H9 (cell line): ENCODE results near the gene CAMTA1. TPM values are rescaled to one million over a fixed set of nuclear protein-coding genes. Genes with fewer than 3 reads are reported as not detected.

Source experiments
- DNase-seq: peaks from one replicate; pipeline ENCODE4 v3.0.0-alpha.2; 2017
- H2AFZ ChIP-seq: one replicate; pipeline ENCODE4 v1.6.1; 2013; ENCODE audit warnings: mild to moderate bottlenecking, low read length, control low read depth, moderate library complexity
- H2AK5ac ChIP-seq: 2 replicates; pipeline ENCODE4 v1.6.1; 2013; ENCODE audit warnings: low read length, control low read depth, mixed read lengths; ENCODE audit not compliant: insufficient read length
- H2BK120ac ChIP-seq: one replicate; pipeline ENCODE4 v1.6.1; 2013; ENCODE audit warnings: low read depth, mild to moderate bottlenecking, low read length, control low read depth, inconsistent platforms; ENCODE audit not compliant: poor library complexity, severe bottlenecking
- H2BK12ac ChIP-seq: 2 replicates; pipeline ENCODE4 v1.6.1; 2013; ENCODE audit warnings: low read length, control low read depth, mixed read lengths, low read depth; ENCODE audit not compliant: insufficient read length
- H2BK15ac ChIP-seq: 2 replicates; pipeline ENCODE4 v1.6.1; 2013; ENCODE audit warnings: low read depth, low read length, control low read depth
- H2BK20ac ChIP-seq: one replicate; pipeline ENCODE4 v1.6.1; 2013; ENCODE audit warnings: low read depth, mild to moderate bottlenecking, low read length, control low read depth, inconsistent platforms; ENCODE audit not compliant: poor library complexity, severe bottlenecking
- H2BK5ac ChIP-seq: 2 replicates; pipeline ENCODE4 v1.6.1; 2013; ENCODE audit warnings: low read length, control low read depth, mixed read lengths; ENCODE audit not compliant: insufficient read length
- H3K14ac ChIP-seq: 2 replicates; pipeline ENCODE4 v1.6.1; 2013; ENCODE audit warnings: low read length, control low read depth; ENCODE audit not compliant: insufficient read depth
- H3K18ac ChIP-seq: 2 replicates; pipeline ENCODE4 v1.6.1; 2013; ENCODE audit warnings: low read depth, mild to moderate bottlenecking, mixed read lengths, low read length, control low read depth; ENCODE audit not compliant: insufficient read length
- H3K23ac ChIP-seq: 2 replicates; pipeline ENCODE4 v1.6.1; 2013; ENCODE audit warnings: low read length, control low read depth, mixed read lengths, low read depth; ENCODE audit not compliant: insufficient read length
- H3K23me2 ChIP-seq: 2 replicates; pipeline ENCODE4 v1.6.1; 2013; ENCODE audit warnings: low read depth, mild to moderate bottlenecking, mixed read lengths, low read length, control low read depth; ENCODE audit not compliant: insufficient read length, poor library complexity, severe bottlenecking
- H3K27ac ChIP-seq: 2 replicates; pipeline ENCODE4 v1.5.1; 2013; ENCODE audit warnings: low read length, control low read depth, mixed read lengths, low read depth; ENCODE audit not compliant: insufficient read length
- H3K27me3 ChIP-seq: 2 replicates; pipeline ENCODE4 v1.6.1; 2013; ENCODE audit warnings: low read length, control low read depth, inconsistent platforms; ENCODE audit not compliant: insufficient read depth
- H3K4ac ChIP-seq: 2 replicates; pipeline ENCODE4 v1.6.1; 2013; ENCODE audit warnings: low read depth, mild to moderate bottlenecking, control low read depth, inconsistent platforms, low read length, moderate library complexity
- H3K4me1 ChIP-seq: 2 replicates; pipeline ENCODE4 v1.6.1; 2013; ENCODE audit warnings: low read length, control low read depth, inconsistent platforms; ENCODE audit not compliant: insufficient read depth
- H3K4me2 ChIP-seq: 2 replicates; pipeline ENCODE4 v1.6.1; 2013; ENCODE audit warnings: low read length, control low read depth, mixed read lengths; ENCODE audit not compliant: insufficient read length, insufficient read depth
- H3K56ac ChIP-seq: 2 replicates; pipeline ENCODE4 v1.6.1; 2013; ENCODE audit warnings: low read depth, mild to moderate bottlenecking, mixed read lengths, low read length, control low read depth; ENCODE audit not compliant: insufficient read length
- H3K79me1 ChIP-seq: 2 replicates; pipeline ENCODE4 v1.6.1; 2013; ENCODE audit warnings: low read depth, mild to moderate bottlenecking, moderate library complexity, low read length, control low read depth, inconsistent platforms; ENCODE audit not compliant: insufficient read depth, poor library complexity, severe bottlenecking
- H3K79me2 ChIP-seq: 2 replicates; pipeline ENCODE4 v1.6.1; 2013; ENCODE audit warnings: low read length, control low read depth, inconsistent platforms; ENCODE audit not compliant: insufficient read depth
- H3K9ac ChIP-seq: 2 replicates; pipeline ENCODE4 v1.6.1; 2013; ENCODE audit warnings: low read length, control low read depth, mixed read lengths; ENCODE audit not compliant: insufficient read length; ENCODE audit errors: extremely low read depth
- H3K9me3 ChIP-seq: one replicate; pipeline ENCODE4 v1.6.1; 2013; ENCODE audit warnings: low read depth, low read length, inconsistent platforms; ENCODE audit not compliant: control insufficient read depth
- H3T11ph ChIP-seq: one replicate; pipeline ENCODE4 v1.6.1; 2013; ENCODE audit warnings: mild to moderate bottlenecking, low read length, control low read depth, inconsistent platforms
- H4K20me1 ChIP-seq: one replicate; pipeline ENCODE4 v1.6.1; 2013; ENCODE audit not compliant: control insufficient read depth, insufficient read length, insufficient read depth
- H4K5ac ChIP-seq: 2 replicates; pipeline ENCODE4 v1.6.1; 2013; ENCODE audit warnings: low read depth, mild to moderate bottlenecking, mixed read lengths, low read length, control low read depth; ENCODE audit not compliant: insufficient read length
- H4K8ac ChIP-seq: replicated peaks from 2 replicates; pipeline ENCODE4 v1.6.1; 2013; ENCODE audit warnings: low read length, control low read depth, mixed read lengths, low read depth; ENCODE audit not compliant: insufficient read length
- H4K91ac ChIP-seq: 2 replicates; pipeline ENCODE4 v1.6.1; 2013; ENCODE audit warnings: low read depth, mild to moderate bottlenecking, moderate library complexity, mixed read lengths, low read length, control low read depth; ENCODE audit not compliant: insufficient read length
- H3K27ac Mint-ChIP-seq, 3 experiments: 2 replicates in 2 of 3; 3 replicates in 1 of 3; pipeline ENCODE4 v1.8.0; 2020 to 2021; ENCODE audit warnings: mixed read lengths in 3 of 3, mild to moderate bottlenecking in 1 of 3, moderate library complexity in 1 of 3
- H3K27me3 Mint-ChIP-seq: 2 replicates; pipeline ENCODE4 v1.8.0; 2021; ENCODE audit warnings: low read depth, mild to moderate bottlenecking, moderate library complexity, mixed read lengths
- H3K36me3 Mint-ChIP-seq, 3 experiments: 2 replicates in 2 of 3; 3 replicates in 1 of 3; pipeline ENCODE4 v1.8.0; 2020 to 2021; ENCODE audit warnings: low read depth in 3 of 3, mixed read lengths in 3 of 3; ENCODE audit not compliant: insufficient read depth in 1 of 3
- H3K4me1 Mint-ChIP-seq, 2 experiments: 2 replicates each; pipeline ENCODE4 v1.8.0; 2020; ENCODE audit warnings: mixed read lengths in 2 of 2
- H3K4me3 Mint-ChIP-seq, 2 experiments: 2 replicates in 1 of 2; 3 replicates in 1 of 2; pipeline ENCODE4 v1.8.0; 2020 to 2021; ENCODE audit warnings: mild to moderate bottlenecking in 2 of 2, mixed read lengths in 2 of 2, moderate library complexity in 1 of 2
- H3K9me3 Mint-ChIP-seq, 2 experiments: 2 replicates in 1 of 2; 3 replicates in 1 of 2; pipeline ENCODE4 v1.8.0; 2020; ENCODE audit warnings: mild to moderate bottlenecking in 2 of 2, mixed read lengths in 2 of 2, moderate library complexity in 1 of 2
- CTCF ChIP-seq: fragments of 200-600 bp; sonication (generic); conservative IDR thresholded peaks from 3 replicates; pipeline ENCODE4 v1.8.0; 2021; ENCODE audit warnings: antibody characterized with exemption, mild to moderate bottlenecking
- WGBS: extraction: QIAGEN DNeasy Blood & Tissue Kit; methylation state at CpG from one replicate; pipeline ENCODE4 v1.1.7; 2013; ENCODE audit warnings: missing lambda C conversion rate, low lambda C conversion rate, mixed read lengths; ENCODE audit not compliant: insufficient read length; ENCODE audit errors: extremely low coverage; 5-methylcytosine and 5-hydroxymethylcytosine counted together
- total RNA-seq: library from RNA; stranded (reverse); gene quantifications from 2 replicates; pipeline ENCODE4 v1.2.1, GENCODE V29; 2021

Gene CAMTA1
- total RNA-seq, 1 experiment from 2014 or later, result 115 TPM

GRCh38 chr1:6924891-6925290 is 139.6 kb downstream of the CAMTA1 start:
- no peaks in the 10 kb centered on the region for H3K27me3 ChIP-seq
- H3K27ac Mint-ChIP-seq, result no peak overlapping the region
- no peaks in the 10 kb centered on the region for H3K79me2 ChIP-seq

More at GRCh38 chr1:6924891-6925290, 139.6 kb downstream of the CAMTA1 start:
- Histone ChIP-seq H2BK20ac (no peak overlapping the region), H2BK5ac (no peak overlapping the region), H3K14ac (no peak overlapping the region), H3K4ac (no peak overlapping the region), H2BK12ac (no peak overlapping the region), H2BK120ac (no peak overlapping the region), H3K18ac (no peak overlapping the region), H4K8ac (no peak overlapping the region), H3K23me2 (no peaks in the 10 kb centered on the region), H3K9me3 (no peaks in the 10 kb centered on the region), H4K5ac (no peak overlapping the region), H3K27ac (no peak overlapping the region), H4K91ac (no peak overlapping the region), H2AFZ (no peak overlapping the region), H3K23ac (no peak overlapping the region), H2BK15ac (no peak overlapping the region), H3K4me2 (no peak overlapping the region), H3K56ac (no peak overlapping the region), H3K9ac (no peak overlapping the region), H3T11ph (no peak overlapping the region), H2AK5ac (no peak overlapping the region), H4K20me1 (no peaks in the 10 kb centered on the region), H3K4me1 (no peaks in the 10 kb centered on the region), H3K79me1 (no peaks in the 10 kb centered on the region)
- H3K4me3 Mint-ChIP-seq, result no peak overlapping the region
- peaks cover 6% of the 10 kb centered on the region for H3K27me3 Mint-ChIP-seq
- no peak for TF ChIP-seq CTCF
- peaks cover 21 to 22% of the 10 kb centered on the region in 2 experiments for H3K9me3 Mint-ChIP-seq
- peaks cover 9 to 23% of the 10 kb centered on the region in 2 experiments for H3K4me1 Mint-ChIP-seq
- WGBS, result no CpG with 5 or more reads among the region's 4 CpGs
- peaks cover 11 to 23% (median 11%) of the 10 kb centered on the region in 3 experiments; a peak in 6 of 7 replicates for H3K36me3 Mint-ChIP-seq
- no peak for DNase-seq
